A549 treated with DMSO at 1 μM for 4 hours (cell line): ENCODE results near the gene ORC4. TPM values are rescaled to one million over a fixed set of nuclear protein-coding genes. Genes with fewer than 3 reads are reported as not detected.

ENCODE experiments used
- total RNA-seq: library from RNA; stranded (reverse); fragments of 200-300 nt; extraction: Qiagen RNA extraction; gene quantifications from 5 replicates; pipeline ENCODE4 v1.2.3, GENCODE V29; 2022; ENCODE audit warnings: low read depth

The ORC4 gene
- 26.0 to 43.0 TPM (median 35.7 TPM) in 5 replicates for total RNA-seq

GRCh38 chr2:148020111-148021058, at the start of gene ORC4:
Gene ORC4, minus strand, starts transcription at chr2:148020737. Its CDS starts 44,779 bp downstream, at chr2:147975958.

GRCh38 chr2:148021059-148021861, 723 bp upstream of the ORC4 start, which contains the start of gene MBD5:
Gene MBD5, plus strand, starts transcription at chr2:148021091.

Other genes with a start within 250 kb of the ORC4 start
- gene ACVR2A, start 175.7 kb downstream of the ORC4 start, total RNA-seq: 3.5 to 4.3 TPM (median 4.1 TPM) in 5 replicates
- 5.2 to 6.7 TPM (median 6.5 TPM) in 5 replicates for gene MBD5, start 354 bp upstream of the ORC4 start, total RNA-seq